Stimulated activated naive CD8-positive, alpha-beta T cell treated with anti-CD3 and anti-CD28 coated beads, Interleukin-15, Interleukin-2, amounts not matched to agents 100 ng/mL and 50 ng/mL, for 24 hours (primary cell): Measurements from ENCODE around the gene TMEM53.
"Not testable (repeated sequence)": the region's sequence is repeated elsewhere in the genome, so short reads cannot be mapped to it uniquely, and the experiment has no call there.

ENCODE experiments used
- H3K27ac Mint-ChIP-seq: one replicate; pipeline ENCODE4 v1.8.0; 2021; ENCODE audit warnings: mild to moderate bottlenecking, mixed read lengths
- H3K27me3 Mint-ChIP-seq: one replicate; pipeline ENCODE4 v1.8.0; 2021; ENCODE audit warnings: mixed read lengths
- H3K36me3 Mint-ChIP-seq: one replicate; pipeline ENCODE4 v1.8.0; 2021; ENCODE audit warnings: low read depth, mixed read lengths
- H3K4me1 Mint-ChIP-seq: one replicate; pipeline ENCODE4 v1.8.0; 2021; ENCODE audit warnings: low read depth, mixed read lengths
- H3K4me3 Mint-ChIP-seq: one replicate; pipeline ENCODE4 v1.8.0; 2021; ENCODE audit warnings: mild to moderate bottlenecking, mixed read lengths
- H3K9me3 Mint-ChIP-seq: one replicate; pipeline ENCODE4 v1.8.0; 2021; ENCODE audit warnings: mixed read lengths

Gene TMEM53

DNA sequence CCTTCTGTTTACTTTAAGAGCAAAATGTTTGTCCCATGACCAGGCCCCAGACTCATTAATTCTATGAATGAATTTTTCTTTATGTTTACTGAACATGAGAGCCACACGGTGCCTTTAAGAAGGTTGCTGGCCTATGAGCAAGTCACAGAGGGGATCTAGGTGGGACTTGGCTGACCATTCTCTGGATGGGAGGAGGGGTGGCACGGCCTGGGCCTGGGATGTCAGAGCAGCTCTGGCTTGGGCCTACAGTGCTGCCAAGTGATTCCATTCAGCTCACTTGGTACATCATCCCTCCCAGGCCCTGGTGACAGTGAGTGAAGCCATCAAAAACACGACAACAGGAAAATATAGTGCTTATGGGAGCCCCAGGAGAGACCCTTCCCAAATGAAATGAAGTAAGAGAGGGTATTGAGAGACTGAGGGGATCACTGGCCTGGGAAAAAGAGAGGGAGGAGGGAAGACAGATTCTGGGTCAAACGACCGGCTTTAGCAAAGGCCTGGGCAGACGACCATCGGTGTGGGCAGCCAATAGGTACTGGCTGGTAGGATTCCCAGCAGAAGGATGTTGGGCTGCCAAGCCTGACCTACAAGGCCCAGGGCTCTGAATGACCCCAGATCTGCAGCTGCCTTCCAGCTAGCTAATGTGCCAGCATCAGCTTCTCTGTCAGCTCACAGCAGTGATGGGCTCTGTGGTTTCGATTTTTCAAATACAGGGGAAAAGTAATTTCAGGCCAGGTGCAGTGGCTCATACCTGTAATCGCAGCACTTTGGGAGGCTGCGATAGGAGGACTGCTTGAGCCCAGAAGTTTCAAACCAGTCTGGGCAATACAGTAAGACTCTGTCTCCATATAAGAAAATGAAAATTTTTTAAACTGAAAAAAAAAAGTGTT lies 3.3 kb downstream of the TMEM53 start:
- H3K27ac Mint-ChIP-seq, result no peak overlapping the region
- no peaks in the 10 kb centered on the region for H3K9me3 Mint-ChIP-seq
- peaks cover 29% of the 10 kb centered on the region for H3K4me1 Mint-ChIP-seq
- no peaks in the 10 kb centered on the region for H3K36me3 Mint-ChIP-seq
- H3K27me3 Mint-ChIP-seq, result no peaks in the 10 kb centered on the region
- no peak overlapping the region for H3K4me3 Mint-ChIP-seq

DNA sequence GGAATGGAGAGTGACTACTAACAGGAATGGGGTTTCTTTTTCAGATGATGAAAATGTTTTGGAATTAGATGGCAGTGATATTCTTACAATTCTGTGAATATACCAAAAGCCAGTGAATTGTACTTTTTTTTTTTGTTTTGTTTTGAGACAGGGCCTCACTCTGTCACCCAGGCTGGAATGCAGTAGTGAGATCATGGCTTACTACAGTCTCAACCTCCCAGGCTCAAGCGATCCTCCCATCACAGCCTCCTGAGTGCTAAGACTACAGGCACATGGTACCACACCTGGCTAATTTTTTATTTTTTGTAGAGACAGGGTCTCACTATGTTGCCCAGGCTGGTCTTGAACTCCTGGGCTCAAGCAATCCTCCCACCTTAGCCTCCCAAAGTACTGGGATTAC lies 7.6 kb downstream of the TMEM53 start:
- H3K27me3 Mint-ChIP-seq, H3K36me3 Mint-ChIP-seq, H3K9me3 Mint-ChIP-seq, H3K27ac Mint-ChIP-seq, H3K4me3 Mint-ChIP-seq: not testable (repeated sequence)
- peaks cover 16% of the 10 kb centered on the region for H3K4me1 Mint-ChIP-seq

DNA sequence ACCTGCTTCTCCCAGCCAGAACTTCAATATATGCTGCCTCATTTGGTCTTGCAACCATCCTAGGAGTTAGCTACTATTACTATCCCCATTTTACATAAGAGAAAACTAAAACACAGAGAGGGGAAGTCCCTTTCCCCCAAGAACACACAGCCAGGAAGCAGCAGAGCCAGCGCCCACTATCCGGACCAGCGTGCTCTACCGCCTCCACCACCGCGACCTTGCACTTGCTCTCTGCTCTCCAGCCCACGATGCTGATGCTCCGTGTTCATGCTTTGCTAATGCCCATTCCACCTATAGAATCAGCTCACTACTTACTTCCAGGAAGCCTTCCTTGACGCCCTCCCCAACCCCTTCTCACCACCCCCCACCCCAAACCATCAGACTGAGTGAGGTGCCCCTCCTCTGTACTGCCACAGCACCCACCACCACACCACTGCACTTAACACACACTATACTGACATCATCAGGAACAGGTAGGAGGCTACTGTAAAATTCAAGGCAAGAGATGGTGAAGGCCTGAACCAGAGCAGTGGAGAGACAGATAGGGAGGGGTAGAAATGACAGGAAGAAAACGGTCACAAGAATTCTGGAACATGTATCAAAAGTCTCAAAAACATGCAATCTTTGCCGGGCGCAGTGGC lies 9.4 kb downstream of the TMEM53 start:
- Mint-ChIP-seq H3K27ac (peak overlapping the region; percentile 70), H3K27me3 (no peaks in the 10 kb centered on the region), H3K4me3 (peak overlapping the region; percentile 12), H3K4me1 (peaks cover 16% of the 10 kb centered on the region), H3K9me3 (no peaks in the 10 kb centered on the region), H3K36me3 (no peaks in the 10 kb centered on the region)

DNA sequence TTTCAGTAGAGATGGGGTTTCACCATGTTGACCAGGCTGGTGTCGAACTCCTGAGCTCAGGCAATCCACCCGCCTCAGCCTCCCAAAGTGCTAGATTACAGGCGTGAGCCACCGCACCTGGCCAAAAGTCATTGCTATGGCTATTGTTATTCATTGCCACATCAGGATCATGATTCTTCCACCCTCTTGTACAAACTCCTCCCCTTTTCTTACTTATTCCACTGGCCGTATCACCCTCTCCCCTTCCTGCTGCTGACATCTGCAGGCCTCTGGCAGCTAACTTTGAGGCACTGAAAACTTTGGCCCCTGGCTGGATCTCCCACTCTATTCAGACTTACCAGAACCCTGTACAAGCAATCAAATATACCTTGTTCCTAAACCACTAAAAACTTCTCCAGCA lies 10.9 kb downstream of the TMEM53 start:
- Mint-ChIP-seq H3K27me3 (no peaks in the 10 kb centered on the region), H3K36me3 (no peaks in the 10 kb centered on the region), H3K4me1 (peaks cover 16% of the 10 kb centered on the region), H3K4me3 (no peak overlapping the region), H3K27ac (peak overlapping the region; percentile 27), H3K9me3 (no peaks in the 10 kb centered on the region)

- Mint-ChIP-seq H3K27me3 (no peaks in the 10 kb centered on the region), H3K4me1 (peaks cover 16% of the 10 kb centered on the region), H3K4me3 (no peak overlapping the region), H3K36me3 (no peaks in the 10 kb centered on the region), H3K9me3 (no peaks in the 10 kb centered on the region), H3K27ac (no peak overlapping the region)
Measured at GRCh38 chr1:44662683-44663030, 11.6 kb downstream of the TMEM53 start.

DNA sequence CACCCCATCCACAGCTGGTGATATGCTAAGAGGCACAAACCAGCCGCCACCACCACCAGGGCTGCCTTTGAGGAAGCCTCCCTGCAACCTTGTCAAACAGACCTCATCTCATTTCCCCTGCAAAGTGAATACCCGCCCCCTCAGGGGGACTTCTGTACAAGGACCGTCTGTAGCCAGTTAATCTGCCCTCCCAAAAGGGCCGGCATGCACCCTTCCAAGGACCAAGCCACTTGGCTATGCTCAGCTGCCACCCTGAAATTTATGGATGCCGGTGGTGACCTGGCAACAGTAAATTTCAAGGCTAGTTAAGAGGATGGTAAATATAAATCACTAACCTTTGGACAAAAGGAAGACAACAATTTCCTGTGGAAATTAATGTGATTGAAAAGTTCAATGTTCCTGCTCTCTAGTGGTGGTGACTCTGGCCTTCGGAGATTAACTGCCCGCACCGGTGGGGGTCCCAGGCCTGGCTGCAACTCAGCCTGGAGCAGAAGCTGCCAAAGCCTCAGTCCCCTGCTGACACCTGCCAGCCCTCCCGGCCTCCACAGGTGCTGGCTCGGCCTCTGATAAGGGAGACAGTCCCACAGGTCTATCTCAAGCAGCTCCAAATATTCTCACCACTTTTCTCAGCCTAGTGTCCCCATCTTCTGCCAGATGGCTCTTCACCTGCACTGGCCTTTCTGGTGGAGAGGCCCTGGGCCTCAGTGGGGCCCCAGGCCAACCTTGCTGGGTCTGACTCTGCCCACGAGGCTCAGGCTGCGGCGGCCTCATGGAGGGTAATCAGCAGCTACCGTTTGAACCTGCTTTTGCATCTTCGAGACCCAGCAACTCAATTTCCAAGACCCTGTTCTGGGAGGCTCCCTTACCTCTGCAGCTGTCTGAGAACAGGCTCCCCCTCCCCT lies 12.2 kb downstream of the TMEM53 start:
- Mint-ChIP-seq H3K9me3 (no peaks in the 10 kb centered on the region), H3K27me3 (no peaks in the 10 kb centered on the region), H3K4me1 (peaks cover 16% of the 10 kb centered on the region), H3K36me3 (no peaks in the 10 kb centered on the region), H3K4me3 (no peak overlapping the region), H3K27ac (no peak overlapping the region)

GRCh38 chr1:44660176-44660575 lies 14.1 kb downstream of the TMEM53 start:
- Mint-ChIP-seq H3K4me1 (peaks cover 14% of the 10 kb centered on the region), H3K4me3 (no peak overlapping the region), H3K27ac (no peak overlapping the region), H3K9me3 (no peaks in the 10 kb centered on the region), H3K27me3 (no peaks in the 10 kb centered on the region), H3K36me3 (no peaks in the 10 kb centered on the region)

DNA sequence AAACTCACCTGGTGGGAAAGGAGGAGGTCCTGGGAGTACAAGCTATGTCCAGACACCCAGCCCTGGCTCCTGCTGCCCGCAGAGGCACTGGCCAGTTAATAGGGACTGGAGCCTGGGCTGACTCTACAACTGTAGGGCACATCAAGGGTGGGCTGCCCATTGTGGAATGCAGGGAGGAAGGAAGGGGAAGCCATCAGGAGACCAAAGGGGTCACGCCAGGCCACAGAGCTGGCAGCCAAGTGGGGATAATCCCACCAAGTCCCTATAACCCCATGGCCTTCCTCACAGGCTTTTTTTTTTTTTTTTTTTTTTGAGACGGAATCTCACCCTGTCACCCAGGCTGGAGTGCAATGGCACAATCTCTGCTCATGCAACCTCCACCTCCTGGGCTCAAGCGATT lies 14.7 kb downstream of the TMEM53 start:
- no peaks in the 10 kb centered on the region for H3K36me3 Mint-ChIP-seq
- H3K27me3 Mint-ChIP-seq, result no peaks in the 10 kb centered on the region
- H3K27ac Mint-ChIP-seq, result no peak overlapping the region
- peaks cover 8% of the 10 kb centered on the region for H3K4me1 Mint-ChIP-seq
- H3K4me3 Mint-ChIP-seq, result no peak overlapping the region
- H3K9me3 Mint-ChIP-seq, result no peaks in the 10 kb centered on the region

DNA sequence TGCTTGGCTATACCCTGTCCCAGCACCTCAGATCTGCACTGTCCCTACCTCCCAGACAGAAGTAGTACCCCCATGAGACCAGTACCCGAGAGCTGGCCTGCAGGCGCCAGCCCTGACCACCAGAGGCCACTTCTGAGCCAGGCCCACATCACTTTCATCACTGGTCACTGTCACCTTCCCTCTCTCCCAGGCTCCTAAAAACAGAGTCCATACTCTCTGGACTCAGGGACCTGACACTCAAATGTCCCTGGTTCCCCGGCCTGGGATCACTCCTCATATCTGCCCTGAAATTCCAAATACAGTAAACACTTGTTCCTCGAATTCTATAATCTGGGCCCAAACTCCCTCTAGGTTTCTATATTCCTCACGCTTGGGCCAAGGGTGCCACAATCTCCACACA lies 18.7 kb downstream of the TMEM53 start:
- Mint-ChIP-seq H3K4me3 (no peak overlapping the region), H3K36me3 (peaks cover 9% of the 10 kb centered on the region), H3K27ac (no peak overlapping the region), H3K9me3 (no peaks in the 10 kb centered on the region), H3K27me3 (no peaks in the 10 kb centered on the region), H3K4me1 (no peaks in the 10 kb centered on the region)

DNA sequence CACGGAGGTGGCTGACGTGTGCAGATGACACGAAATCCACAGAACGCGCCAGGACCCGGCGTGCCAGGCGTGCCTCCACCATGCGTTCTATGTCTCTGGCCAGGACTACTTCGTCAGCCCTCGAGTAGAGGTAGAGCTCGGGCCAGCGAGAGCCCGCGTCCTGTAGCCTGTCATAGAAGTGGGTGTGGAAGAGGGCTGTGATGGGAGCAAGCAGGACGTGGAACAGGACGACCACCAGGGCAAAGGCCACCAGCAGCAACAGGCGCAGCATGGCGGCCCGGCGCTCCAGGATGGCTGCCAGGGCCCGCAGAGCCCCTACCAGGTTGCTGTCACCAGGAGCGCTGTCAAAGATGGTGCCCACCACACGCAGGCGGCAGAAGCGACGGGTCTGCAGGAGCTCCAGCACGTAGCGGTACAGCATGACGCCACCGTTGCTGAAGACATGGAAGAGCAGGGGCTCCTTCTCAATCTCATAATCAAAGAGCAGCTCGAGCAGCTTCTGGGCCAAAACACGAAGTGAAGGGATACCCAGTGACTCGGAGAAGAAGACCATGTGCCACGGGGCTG lies 19.6 kb downstream of the TMEM53 start:
- H3K4me3 Mint-ChIP-seq, result no peak overlapping the region
- no peak overlapping the region for H3K27ac Mint-ChIP-seq
- H3K4me1 Mint-ChIP-seq, result no peaks in the 10 kb centered on the region
- H3K9me3 Mint-ChIP-seq, result no peaks in the 10 kb centered on the region
- H3K36me3 Mint-ChIP-seq, result peaks cover 11% of the 10 kb centered on the region
- H3K27me3 Mint-ChIP-seq, result no peaks in the 10 kb centered on the region

- Mint-ChIP-seq H3K9me3 (no peaks in the 10 kb centered on the region), H3K27ac (no peak overlapping the region), H3K4me3 (no peak overlapping the region), H3K4me1 (no peaks in the 10 kb centered on the region), H3K36me3 (peaks cover 22% of the 10 kb centered on the region), H3K27me3 (no peaks in the 10 kb centered on the region)
Measured at GRCh38 chr1:44653107-44653964, 20.9 kb downstream of the TMEM53 start.

DNA sequence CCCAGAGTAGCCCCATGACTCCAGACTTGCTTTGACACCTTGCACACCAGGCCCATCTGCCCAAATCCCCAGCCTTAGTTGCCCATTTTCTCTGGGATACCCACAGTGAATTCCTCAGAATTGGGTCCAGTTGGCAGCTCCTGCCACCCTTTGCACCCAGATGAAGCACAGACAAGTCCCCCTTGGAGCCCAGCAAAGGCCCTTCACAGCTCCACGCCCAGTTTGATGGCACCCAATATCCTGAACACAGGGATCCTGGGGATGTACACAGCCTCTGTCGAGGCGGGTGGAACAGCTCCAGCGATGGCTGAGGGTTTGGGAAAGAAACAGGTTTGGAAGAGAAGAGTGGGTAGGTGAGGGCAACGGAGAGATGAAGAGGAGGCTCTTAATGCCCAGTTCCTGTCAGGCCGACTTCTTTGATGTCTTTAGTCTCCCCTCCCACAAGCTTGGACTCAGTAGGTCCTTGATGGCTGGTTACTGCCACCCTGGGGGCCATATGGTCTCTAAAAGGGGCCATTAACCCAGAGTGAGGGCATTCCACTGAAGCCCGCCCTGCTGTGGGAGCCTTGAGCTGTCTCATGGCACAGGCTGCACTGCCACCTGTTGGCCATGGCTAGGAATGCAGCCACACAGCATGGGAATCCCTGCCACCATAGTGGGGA lies 21.7 kb downstream of the TMEM53 start:
- Mint-ChIP-seq H3K36me3 (peaks cover 29% of the 10 kb centered on the region), H3K27me3 (no peaks in the 10 kb centered on the region), H3K27ac (no peak overlapping the region), H3K4me1 (no peaks in the 10 kb centered on the region), H3K4me3 (no peak overlapping the region), H3K9me3 (no peaks in the 10 kb centered on the region)

- no peak overlapping the region for H3K4me3 Mint-ChIP-seq
- peaks cover 43% of the 10 kb centered on the region for H3K36me3 Mint-ChIP-seq
- no peaks in the 10 kb centered on the region for H3K9me3 Mint-ChIP-seq
- H3K27me3 Mint-ChIP-seq, result no peaks in the 10 kb centered on the region
- no peak overlapping the region for H3K27ac Mint-ChIP-seq
- no peaks in the 10 kb centered on the region for H3K4me1 Mint-ChIP-seq
Measured at GRCh38 chr1:44651069-44651468, 23.2 kb downstream of the TMEM53 start.
